NCI-H2029 treated with DMSO at 0.1 percent for 48 hours (cell line): ENCODE results near the gene KLHL29.

Experiments
- DNase-seq: peaks from one replicate; lab custom pipeline; 2025; lab: John Stamatoyannopoulos, UW

The KLHL29 gene

DNA sequence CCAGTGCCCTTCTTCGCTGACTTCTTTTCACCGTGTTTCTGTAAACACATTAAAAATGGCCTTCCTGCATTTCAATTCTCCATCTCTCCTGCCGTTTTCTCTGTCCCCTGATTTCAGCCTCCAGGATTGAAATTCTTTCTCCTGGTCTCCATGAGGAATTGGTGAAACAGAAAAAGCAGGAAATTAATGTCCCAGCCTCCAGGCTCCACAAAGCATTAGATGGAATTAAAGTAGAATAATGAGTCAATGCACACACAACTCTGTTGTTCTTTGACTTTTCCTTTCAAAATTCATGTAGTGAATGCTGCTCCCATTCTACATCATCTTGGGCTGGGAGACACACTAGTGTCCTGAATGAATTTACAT lies 209.5 kb downstream of the KLHL29 start:
- DNase-seq = no peak

DNA sequence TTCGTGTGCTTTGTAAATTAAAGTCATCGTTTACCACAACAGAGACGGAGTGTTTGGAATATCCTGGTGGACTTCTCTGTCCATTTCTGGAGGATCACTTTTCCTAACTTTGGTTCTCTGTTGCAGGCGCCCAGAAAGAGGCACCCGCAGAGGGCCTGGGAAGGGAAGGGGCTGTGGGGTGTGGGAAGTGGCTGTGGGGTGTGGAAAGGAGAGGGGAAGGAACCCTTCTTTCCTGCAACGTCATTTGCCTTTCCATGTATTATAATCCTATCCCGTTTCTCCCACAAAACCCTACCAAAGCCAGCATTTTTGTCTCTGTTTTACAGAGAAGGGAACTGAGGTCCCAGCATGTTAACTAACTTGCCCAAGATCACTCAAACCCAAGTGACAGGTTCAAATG lies 210.0 kb downstream of the KLHL29 start:
- no peak for DNase-seq

DNA sequence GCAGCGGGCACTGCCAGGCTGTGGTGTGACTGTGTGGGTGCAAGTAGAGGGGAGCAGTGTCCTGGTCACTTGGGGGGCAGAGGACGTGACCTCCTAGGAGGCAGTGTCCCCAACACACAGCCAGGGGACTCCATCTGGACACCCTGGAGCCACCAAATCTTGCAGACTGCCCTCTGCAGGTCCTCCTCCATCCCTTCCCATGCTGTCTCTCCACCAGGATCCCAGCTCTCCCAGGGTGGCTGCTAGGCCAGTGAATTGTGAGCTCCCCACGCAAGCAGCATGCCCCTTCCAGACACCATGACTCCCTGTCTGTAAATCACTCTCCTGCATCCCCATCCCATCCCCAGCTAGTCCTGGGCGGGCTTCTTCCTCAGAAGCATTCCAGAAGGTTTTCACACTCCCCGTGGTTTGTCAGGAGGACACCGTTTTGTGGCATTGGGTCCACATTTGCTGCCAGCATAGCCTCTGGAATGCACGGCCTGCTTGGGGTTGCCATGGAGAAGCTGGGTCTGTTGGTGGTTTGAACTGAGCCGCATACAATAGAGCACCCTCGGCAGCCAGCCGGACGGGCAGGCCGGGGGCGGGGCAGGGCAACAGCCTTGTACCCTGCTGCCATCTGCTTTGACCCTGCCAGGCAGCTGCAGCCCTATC lies 210.7 kb downstream of the KLHL29 start:
- DNase-seq = peak; percentile 10

DNA sequence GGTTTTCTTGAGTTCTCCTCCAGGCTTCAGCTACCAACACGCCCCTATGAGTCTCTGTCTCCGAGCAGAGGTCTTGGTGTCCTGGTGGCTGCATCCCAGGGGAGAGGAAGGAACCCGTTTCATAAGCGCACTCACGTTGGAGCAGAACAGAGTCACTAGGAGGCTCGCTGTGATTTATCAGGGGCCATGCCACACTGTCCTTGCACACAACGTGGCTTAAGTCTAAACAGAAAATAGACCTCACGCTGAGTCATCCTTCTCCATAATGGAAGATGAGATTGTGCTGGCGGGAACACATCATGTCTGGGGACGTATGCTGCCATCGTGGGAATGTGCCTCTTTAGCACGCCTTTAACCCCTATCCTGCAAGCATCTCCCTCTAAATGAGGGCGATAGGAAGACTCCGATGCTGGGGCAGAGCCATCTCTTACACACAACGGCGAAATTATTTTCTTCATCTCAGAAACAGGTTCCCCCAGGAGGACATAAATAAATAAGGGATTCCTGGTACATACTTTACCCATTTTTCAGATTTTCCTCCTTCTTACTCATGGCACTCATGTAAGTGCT lies 211.4 kb downstream of the KLHL29 start:
- no peak for DNase-seq

DNA sequence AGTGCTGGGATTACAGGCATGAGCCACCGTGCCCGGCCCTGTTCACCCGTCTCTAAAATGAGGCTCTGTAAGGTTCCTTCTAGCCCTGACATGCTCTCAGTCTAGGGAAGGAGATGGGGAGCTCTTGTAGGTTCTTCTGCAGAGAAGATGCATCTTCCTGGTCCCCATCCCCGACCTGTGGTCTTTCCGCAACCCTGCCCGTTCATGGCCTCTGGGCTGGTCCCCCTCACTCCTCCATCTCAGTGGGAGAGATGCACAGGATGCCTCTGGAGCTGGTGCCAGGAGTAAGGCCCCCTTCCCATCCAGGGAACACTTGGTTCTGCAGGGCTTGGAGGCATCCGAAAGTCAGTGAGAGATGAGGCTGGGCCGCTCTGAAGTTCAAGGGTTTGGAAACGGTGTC lies 212.7 kb downstream of the KLHL29 start:
- no peak for DNase-seq

DNA sequence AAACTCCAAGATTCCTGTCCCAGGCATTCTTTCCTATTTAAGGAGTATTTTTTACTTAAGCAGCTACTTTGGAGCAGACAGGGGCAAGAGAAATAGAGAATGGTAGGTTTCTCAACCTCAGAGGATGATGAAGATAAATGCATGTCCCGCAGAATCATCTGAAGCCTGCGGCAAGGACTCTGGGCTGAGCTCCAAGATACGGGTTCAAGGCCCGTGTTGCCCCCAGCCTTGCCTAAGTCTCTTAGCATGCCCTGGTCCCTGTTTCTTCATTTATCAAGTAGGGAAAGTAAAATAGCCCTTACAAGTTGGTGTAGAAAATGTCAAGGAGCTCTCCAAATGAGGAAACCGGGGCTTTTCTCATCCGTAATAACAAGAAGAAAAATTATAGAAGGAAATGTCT lies 214.0 kb downstream of the KLHL29 start:
- no peak for DNase-seq

DNA sequence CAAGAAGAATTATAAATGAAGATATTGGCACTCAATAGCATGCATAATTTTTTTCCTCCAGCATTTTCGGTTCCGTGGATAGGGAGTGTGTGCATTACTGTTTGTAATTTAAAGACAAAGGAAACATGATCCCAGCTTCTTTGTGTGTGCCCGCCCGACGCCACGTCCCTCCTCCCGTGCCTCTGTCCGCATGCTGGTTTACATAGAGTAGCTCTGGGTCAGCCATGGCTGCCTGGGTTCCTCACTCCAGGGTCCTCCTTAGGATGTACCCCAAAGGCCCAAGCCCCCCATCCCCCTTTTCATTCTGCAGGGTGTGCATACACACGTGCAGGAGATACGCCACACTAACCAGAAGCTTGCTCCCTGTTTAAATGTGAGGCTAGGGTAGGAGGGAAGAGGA lies 214.7 kb downstream of the KLHL29 start:
- DNase-seq = peak; percentile 55

DNA sequence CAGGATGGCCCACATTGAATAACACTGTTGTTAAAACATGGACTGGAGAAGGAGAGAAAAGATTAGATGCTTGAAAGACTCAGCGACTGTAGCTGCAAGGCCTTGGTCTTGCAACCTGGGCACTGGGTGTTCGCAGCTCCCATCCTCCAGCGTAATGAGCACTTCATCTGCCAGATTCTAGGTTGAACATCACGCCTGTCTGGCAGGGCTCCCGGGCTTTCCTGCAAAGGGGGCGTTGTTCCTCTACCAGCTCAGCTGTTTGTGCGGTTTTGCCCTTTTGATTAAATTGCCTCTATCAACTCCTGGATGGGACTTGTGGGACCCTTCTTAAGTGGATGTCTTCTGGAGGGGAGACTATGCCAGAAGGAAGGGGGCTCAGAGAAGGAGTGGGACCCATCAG lies 215.4 kb downstream of the KLHL29 start:
- DNase-seq = peak; percentile 72

DNA sequence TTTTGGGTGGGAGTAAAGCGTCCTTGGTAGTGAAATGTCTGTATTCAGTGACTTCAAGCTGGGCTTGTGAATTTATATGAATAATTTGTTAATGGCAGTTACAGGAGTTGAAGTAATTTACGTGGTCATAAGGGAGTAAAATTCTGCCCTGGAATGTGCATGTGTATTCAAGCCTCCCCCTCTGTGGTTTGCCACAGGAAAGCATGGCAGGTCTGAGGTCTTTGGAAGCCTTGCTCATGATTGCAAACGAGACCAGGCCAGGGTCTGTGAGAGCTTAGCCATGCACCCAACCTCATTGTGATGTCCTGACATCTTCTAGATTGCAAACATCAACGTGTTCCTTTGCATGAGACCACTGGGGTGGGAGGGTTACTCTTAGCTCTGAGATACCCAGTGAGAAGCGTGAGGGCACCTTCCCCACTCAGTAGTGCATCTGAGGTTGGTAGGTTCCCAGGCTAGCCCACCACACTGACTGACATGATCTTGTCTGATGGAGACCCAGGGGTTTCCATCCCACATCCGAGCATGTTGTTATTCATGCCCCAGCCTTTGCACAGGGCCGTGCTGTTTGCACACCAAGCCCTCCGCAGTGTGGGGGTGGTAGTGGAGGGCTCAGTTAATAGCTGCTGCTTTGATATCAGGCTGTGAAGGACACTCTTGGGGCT lies 216.5 kb downstream of the KLHL29 start:
- DNase-seq = no peak

DNA sequence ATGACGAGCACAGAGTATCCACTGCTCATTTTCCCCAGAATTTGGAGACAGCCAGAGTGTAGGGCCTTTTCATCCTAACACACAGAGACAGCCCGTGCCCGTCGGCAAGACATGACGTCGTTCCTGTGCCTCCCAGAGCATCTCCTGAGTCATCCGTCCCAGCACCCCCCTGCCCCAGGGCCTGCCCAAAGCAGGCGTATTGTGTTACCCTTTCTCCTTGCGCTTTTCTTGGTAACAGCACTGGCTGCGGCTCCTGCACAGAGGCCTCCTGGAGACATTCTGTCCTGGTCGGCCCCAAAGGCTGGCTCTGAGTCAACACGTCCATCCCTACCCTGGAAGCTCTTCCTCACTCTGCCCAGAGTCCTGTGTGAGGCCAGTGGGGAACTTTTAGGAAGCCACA lies 217.1 kb downstream of the KLHL29 start:
- DNase-seq = no peak

DNA sequence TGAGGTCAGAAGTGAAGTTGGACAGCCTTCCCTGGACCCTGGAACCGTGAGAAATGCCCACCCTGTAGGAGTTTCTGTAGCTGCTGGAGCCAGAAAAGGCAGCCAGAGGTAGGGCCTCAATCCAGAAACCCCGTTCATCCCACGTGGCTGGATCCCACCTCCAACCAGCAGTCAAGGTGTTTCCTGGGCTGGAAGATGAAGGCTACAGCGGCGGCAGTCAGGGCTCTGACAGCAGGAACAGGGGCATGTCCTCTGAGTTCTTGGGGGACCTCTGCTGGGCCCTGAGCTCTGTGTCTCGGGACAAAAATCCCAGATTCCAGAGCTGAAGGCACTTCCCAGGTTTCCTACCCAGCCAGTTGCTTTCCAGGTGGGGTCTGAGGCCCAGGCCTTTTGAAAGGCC lies 218.2 kb downstream of the KLHL29 start:
- no peak for DNase-seq

DNA sequence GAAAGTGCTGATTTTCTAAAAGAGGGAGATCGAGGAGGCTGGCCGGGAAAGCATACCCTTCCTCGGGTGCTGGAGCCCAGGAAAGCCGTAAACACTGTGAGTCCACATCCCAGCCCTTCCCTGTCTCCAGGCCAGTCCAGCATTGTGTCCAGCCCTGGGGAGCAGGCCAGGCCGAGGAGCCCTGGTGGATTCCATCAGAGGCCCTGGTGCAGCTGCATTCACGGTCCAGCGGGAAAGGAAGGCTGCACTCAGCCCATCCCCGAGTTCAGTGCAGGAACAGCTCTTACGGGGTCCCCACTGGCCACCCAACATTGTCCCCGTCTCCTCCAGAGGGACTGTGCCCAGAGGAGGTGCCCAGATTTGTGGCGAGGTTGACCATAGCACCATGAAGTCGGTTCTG lies 218.6 kb downstream of the KLHL29 start:
- DNase-seq = no peak

DNA sequence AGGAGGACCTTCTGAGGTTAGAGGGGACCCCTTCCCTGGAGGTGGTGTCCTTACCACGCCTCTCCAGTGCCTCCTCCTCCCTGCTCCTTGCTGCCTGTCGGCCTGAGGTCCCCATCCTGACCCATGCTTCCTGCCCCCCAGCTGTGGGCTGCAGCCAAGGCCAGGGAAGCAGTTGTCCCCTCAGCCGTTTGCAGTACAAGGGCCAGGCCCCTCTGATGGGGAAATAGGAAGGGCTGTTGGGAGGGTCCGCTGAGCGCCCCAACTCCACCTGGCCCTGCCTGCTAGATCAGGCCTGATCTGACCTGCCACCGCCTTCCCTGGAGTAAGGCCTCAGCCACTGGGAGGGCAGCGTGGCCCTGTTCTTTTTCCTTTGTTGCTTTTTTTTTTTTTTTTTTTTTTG lies 219.8 kb downstream of the KLHL29 start:
- no peak for DNase-seq

DNA sequence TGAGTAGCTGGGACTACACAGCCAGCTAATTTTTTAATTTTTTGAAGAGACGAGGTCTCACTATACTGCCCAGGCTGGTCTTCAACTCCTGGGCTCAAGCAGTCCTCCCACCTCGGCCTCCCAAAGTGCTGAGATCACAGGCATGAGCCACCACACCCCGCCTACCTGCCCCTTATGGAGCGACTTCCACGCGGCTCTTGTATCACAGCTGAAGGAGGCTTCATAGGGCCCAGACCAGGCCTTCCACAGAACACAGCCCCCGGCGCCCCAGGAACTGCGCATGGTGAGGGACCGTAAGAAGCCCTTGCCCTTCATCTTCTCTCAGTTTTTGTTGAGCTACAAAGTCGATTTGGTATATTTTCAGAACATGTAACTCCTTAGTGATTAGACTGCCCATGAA lies 220.3 kb downstream of the KLHL29 start:
- DNase-seq = no peak

DNA sequence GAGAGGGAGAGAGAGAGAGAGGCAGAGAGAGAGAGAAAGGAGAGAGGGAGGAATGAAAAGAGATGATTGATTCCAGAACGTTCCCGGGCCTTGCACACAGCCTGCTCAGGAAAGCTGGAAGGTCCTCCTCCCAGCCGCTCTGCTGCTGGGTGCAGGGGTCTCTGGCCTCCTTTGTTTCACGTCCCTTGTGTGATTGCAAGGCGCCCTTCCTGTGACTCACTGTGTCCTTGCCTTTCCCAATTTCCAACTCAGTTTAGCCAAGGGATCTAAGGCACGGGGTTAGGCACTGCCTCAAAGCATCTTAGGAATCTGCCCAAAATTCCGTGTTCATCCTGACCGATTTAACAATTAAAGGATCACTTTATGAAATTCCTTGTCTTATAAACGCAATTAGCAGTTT lies 221.2 kb downstream of the KLHL29 start:
- no peak for DNase-seq

DNA sequence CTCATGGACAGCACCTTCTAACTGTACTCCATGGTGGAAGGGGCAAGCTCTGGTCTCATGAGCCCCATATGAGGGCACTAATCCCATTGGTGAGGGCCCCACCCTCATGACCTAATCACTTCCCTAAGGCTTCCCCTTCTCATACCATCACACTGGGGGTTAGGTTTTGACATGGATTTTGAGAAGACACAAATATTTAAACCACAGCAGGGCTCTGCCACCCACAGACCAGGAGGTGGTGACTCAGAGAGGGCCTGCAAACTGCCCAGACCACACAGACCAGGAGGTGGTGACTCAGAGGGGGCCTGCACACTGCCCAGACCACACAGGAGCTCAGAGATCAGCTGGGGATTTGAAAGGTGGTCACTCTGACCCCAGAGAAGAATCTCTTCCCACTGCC lies 222.0 kb downstream of the KLHL29 start:
- no peak for DNase-seq

DNA sequence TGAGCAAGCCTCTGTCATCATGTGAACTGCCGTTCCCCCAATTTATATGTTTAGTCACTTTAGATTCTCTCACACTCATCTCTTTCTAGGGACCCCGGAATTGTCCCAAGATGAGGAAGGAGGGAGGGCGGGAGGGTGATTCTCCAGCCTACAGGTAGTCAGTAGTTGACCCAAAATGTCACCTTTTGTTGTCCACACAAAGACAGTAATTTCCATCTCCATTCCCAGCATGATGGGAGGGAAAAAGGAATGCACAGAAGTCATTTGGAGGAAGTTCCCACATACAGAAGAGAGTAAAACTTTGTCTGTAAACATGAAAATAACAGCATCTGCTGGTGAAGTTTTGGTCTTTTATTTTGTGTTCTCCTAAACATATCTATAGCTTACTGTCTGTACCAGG lies 222.9 kb downstream of the KLHL29 start:
- no peak for DNase-seq

DNA sequence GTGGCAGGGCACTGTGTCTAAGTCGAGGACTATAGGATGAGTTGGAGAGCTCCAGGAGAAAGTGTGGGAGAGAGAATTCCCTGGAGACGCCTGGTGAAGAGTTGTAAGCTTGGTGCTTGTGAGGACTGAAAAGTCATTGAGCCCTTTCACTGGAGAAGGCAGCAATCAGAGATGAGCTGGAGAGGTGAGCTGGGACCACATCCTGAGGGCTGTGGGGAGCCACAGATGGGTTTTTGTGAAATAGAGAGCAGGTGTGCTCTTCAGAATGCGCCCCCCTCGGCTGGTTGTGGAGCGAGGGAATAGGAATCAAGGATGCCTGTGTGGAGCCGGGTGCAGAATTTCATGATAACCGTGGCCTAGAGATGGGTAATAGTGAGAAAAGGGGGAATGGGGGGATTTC lies 224.3 kb downstream of the KLHL29 start:
- no peak for DNase-seq

DNA sequence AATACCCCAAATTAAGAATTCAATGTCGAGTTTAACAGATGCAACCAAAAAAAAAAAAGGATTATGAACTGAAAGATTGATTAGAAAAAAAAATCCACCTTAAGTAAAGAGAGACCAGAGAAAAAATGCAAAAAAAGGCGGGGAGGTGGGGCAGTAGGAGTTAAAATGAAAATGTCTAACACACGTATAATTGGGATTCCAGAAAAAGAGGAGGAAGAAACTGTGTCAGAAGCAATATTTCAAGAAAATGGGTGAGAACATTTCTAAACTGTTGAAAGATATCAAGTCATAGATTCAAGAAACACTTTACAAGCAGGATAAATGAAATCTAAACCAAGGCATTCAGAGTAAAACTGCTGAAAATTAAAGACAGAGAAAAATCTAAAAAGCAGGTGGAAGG lies 226.9 kb downstream of the KLHL29 start:
- no peak for DNase-seq

DNA sequence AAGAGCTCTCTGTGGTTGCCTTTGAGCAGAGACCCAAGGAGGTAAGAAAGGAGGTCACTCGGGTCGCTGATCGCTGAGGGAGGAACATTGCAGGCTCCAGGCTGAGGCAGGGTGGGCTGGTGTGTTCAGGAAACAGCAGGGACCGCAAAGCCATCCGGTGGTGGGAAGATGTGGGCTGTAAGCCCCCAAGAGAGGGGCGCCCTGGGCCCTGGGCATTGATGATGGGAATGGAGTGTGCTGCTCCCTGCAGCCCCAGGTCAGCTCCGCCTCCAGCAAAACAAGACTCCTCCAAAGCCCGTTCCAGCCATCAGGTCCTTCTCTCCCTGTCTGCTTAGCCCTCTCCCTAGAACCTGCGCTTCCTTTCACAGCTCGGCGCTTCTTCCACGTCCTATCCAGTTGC lies 229.7 kb downstream of the KLHL29 start:
- DNase-seq = no peak

DNA sequence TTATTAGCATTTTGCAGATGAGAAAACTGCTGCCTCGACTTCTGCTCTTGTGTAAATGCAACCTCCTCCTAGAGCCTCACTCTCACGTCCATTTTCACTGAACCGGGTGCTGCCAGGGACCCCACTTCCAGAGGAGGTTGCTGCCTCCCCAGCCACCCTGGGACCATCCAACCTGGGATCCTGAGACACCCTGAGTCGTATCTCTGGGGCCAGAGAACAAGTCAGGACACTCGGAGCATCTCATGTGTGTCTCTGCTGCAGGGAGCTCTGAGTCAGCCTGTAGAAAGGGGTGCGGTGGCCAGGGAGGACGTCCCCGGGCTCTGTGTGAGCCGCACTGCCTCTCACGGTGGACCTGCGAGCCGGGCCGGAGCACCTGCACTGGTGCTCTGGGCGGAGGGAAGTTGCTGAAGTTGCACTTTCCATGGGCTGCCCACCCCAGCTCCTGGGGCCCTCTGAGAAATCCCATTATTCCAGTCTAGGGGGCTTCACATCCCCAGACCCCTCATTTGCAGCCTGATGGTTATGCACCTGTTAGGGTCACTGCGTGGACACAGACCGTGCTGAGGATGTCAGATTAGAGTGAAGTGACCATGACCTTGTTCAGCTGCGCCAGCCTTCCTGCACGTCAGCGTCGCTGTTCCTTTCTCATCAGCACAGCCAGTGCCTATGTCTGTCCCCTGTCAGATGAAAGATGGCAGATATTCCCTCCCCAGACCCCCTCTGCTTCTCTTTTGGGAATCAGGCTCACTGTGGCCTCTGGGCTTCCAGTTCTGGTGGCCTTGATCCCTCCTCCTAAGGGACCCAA lies 230.4 kb downstream of the KLHL29 start:
- DNase-seq = no peak

DNA sequence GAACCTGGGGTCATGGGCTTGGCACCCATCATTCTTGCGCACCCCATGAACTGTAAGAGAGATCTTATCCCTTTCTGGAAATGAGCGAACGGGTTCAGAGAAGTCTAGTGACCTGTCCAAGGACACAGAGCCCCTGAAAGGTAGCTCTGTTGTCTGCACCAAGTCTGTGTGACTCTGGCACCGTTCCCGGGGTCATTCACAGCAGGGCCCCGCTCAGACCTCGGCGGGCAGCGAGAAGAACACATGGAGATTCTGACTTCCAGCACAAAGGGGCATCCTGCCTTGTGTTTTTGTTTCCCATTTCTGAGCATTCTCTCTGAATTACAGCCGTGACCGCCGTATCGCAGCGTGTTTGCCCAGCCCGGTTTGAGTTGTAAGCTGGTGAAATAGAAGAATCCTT lies 231.7 kb downstream of the KLHL29 start:
- DNase-seq = peak; percentile 42

DNA sequence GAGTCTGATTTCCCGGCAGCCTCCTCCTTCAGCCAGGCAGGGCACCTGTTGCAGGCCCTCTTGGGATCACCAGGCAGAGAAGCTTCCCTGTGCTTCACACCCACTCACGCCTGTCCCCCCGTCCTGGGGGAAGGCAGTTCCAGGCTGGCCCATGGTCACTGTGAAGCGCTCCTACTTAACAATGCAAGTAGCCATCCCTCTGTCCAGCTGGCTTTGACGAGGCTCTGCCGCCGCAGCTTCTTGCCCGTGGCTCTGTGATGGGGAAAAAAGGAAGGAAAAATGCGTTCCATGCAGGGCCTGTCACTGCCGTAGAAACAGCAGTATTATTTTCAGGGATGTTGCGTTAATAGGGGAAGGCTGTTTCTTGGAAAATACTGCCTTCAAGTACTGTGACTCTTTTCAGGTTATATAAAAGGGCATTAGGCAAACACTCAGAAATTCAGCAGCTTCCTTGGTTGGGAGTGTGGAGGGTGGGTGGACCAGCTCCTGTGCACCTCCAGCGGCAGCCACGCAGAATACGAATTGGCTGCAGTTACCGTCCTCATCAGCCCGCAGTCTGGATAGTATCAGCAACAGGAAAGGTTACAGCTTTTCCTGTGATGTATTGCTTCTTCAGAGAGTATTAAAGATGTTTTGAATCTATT lies 232.3 kb downstream of the KLHL29 start:
- peak; percentile 39 for DNase-seq
